GM21447 (cell line): ENCODE results near the gene DUOX2.
"Not testable (repeated sequence)": the region's sequence is repeated elsewhere in the genome, so short reads cannot be mapped to it uniquely, and the experiment has no call there.

Experiments
- ATAC-seq: cut with Tn5 transposase; IDR thresholded peaks from one replicate; pipeline ENCODE4 v1.9.1; 2021; ENCODE audit not compliant: unreplicated experiment

The DUOX2 gene

GRCh38 chr15:45139770-45140169 is 25.8 kb upstream of the DUOX2 start:
- ATAC-seq: no peak

- no peak for ATAC-seq
Observed at GRCh38 chr15:45138814-45139765, 25.1 kb upstream of the DUOX2 start.

GRCh38 chr15:45137703-45138102 is 23.7 kb upstream of the DUOX2 start:
- ATAC-seq: no peak

- no peak for ATAC-seq
Observed at GRCh38 chr15:45136378-45136764, 22.4 kb upstream of the DUOX2 start.

GRCh38 chr15:45135705-45136377 is 21.9 kb upstream of the DUOX2 start:
- not testable (repeated sequence) for ATAC-seq

GRCh38 chr15:45134682-45135604 is 21.0 kb upstream of the DUOX2 start:
- no peak for ATAC-seq

- ATAC-seq: no peak
Observed at GRCh38 chr15:45134046-45134445, 20.1 kb upstream of the DUOX2 start.

GRCh38 chr15:45133561-45133920 is 19.6 kb upstream of the DUOX2 start:
- ATAC-seq: no peak

- no peak for ATAC-seq
Observed at GRCh38 chr15:45132844-45133560, 19.0 kb upstream of the DUOX2 start.

GRCh38 chr15:45131510-45131909 is 17.5 kb upstream of the DUOX2 start:
- no peak for ATAC-seq

- no peak for ATAC-seq
Observed at GRCh38 chr15:45130291-45131000, 16.5 kb upstream of the DUOX2 start.

GRCh38 chr15:45129651-45130129 is 15.7 kb upstream of the DUOX2 start, which contains the start of the genes DUOX1 and DUOXA1:
Gene DUOX1, plus strand, starts transcription at chr15:45129994. Its CDS starts 1,973 bp downstream, at chr15:45131967.
Gene DUOXA1, minus strand, starts transcription at chr15:45129879. Its CDS starts 6,865 bp downstream, at chr15:45123014.
- ATAC-seq: no peak

GRCh38 chr15:45128971-45129639 is 15.1 kb upstream of the DUOX2 start:
- ATAC-seq: no peak

GRCh38 chr15:45126535-45127158 is 12.7 kb upstream of the DUOX2 start:
- no peak for ATAC-seq

GRCh38 chr15:45123397-45123796 is 9.4 kb upstream of the DUOX2 start:
- no peak for ATAC-seq

- no peak for ATAC-seq
Observed at GRCh38 chr15:45122719-45123118, 8.7 kb upstream of the DUOX2 start.

- ATAC-seq: no peak
Observed at GRCh38 chr15:45121706-45122417, 7.9 kb upstream of the DUOX2 start.

GRCh38 chr15:45121020-45121419 is 7.0 kb upstream of the DUOX2 start:
- no peak for ATAC-seq
